Stimulated activated memory B cell treated with anti-CD40 and anti-IgM and Interleukin-4, amounts not matched to agents 10 μg/mL and 1 μg/mL and 100 μg/mL, for 72 hours (primary cell): ENCODE results near the gene ARHGAP12.

Source experiments
- ATAC-seq: fragments of 150-1000 bp; cut with Tn5 transposase; 2 replicates; pipeline ENCODE4 v1.10.0; 2021
- H3K27ac Mint-ChIP-seq: one replicate; pipeline ENCODE4 v1.8.0; 2022; ENCODE audit warnings: mild to moderate bottlenecking, mixed read lengths
- H3K27me3 Mint-ChIP-seq: one replicate; pipeline ENCODE4 v1.8.0; 2022; ENCODE audit warnings: mixed read lengths
- H3K36me3 Mint-ChIP-seq: one replicate; pipeline ENCODE4 v1.8.0; 2022; ENCODE audit warnings: mixed read lengths
- H3K4me1 Mint-ChIP-seq: one replicate; pipeline ENCODE4 v1.8.0; 2022; ENCODE audit warnings: mixed read lengths
- H3K4me3 Mint-ChIP-seq: one replicate; pipeline ENCODE4 v1.8.0; 2022; ENCODE audit warnings: mild to moderate bottlenecking, moderate library complexity, mixed read lengths
- H3K9me3 Mint-ChIP-seq: one replicate; pipeline ENCODE4 v1.8.0; 2022; ENCODE audit warnings: mixed read lengths

ARHGAP12 gene

GRCh38 chr10:31954410-31955191 lies 26.0 kb upstream of the ARHGAP12 start:
- Mint-ChIP-seq H3K27me3 (no peaks in the 10 kb centered on the region), H3K4me3 (no peak overlapping the region), H3K4me1 (no peaks in the 10 kb centered on the region), H3K36me3 (peaks cover 24% of the 10 kb centered on the region), H3K27ac (no peak overlapping the region), H3K9me3 (peaks cover 16% of the 10 kb centered on the region)
- ATAC-seq, result no peak

- H3K36me3 Mint-ChIP-seq, result peaks cover 24% of the 10 kb centered on the region
- no peak overlapping the region for H3K27ac Mint-ChIP-seq
- H3K4me3 Mint-ChIP-seq, result no peak overlapping the region
- H3K9me3 Mint-ChIP-seq, result peaks cover 16% of the 10 kb centered on the region
- no peaks in the 10 kb centered on the region for H3K4me1 Mint-ChIP-seq
- no peaks in the 10 kb centered on the region for H3K27me3 Mint-ChIP-seq
- no peak for ATAC-seq
These were observed 24.8 kb upstream of the ARHGAP12 start for GRCh38 chr10:31953480-31953879.

DNA sequence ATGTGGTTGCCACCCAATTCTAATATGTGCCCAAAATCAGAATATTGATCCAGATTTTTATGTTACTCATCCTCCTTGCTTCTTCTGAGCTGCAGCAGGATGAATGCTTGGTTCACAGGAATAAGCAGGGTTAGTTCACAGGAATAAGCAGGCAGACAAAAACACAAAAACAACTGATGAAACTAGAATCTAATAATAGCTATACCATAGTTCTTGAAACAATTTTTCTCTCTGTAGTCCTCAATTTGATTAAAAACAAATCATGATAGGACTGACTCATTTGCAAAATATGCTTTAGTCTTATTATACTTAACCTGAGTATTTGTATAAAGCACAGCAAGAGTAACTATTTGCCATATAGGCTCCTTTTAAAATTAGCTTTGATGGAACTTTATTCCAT lies 24.4 kb upstream of the ARHGAP12 start:
- Mint-ChIP-seq H3K4me1 (no peaks in the 10 kb centered on the region), H3K36me3 (peaks cover 24% of the 10 kb centered on the region), H3K27ac (no peak overlapping the region), H3K27me3 (no peaks in the 10 kb centered on the region), H3K4me3 (no peak overlapping the region), H3K9me3 (peaks cover 16% of the 10 kb centered on the region)
- ATAC-seq, result no peak

- ATAC-seq, result no peak
- no peaks in the 10 kb centered on the region for H3K27me3 Mint-ChIP-seq
- no peak overlapping the region for H3K27ac Mint-ChIP-seq
- H3K4me3 Mint-ChIP-seq, result no peak overlapping the region
- H3K9me3 Mint-ChIP-seq, result peaks cover 16% of the 10 kb centered on the region
- H3K36me3 Mint-ChIP-seq, result peaks cover 24% of the 10 kb centered on the region
- H3K4me1 Mint-ChIP-seq, result no peaks in the 10 kb centered on the region
These were observed 23.4 kb upstream of the ARHGAP12 start for GRCh38 chr10:31952066-31952465.

DNA sequence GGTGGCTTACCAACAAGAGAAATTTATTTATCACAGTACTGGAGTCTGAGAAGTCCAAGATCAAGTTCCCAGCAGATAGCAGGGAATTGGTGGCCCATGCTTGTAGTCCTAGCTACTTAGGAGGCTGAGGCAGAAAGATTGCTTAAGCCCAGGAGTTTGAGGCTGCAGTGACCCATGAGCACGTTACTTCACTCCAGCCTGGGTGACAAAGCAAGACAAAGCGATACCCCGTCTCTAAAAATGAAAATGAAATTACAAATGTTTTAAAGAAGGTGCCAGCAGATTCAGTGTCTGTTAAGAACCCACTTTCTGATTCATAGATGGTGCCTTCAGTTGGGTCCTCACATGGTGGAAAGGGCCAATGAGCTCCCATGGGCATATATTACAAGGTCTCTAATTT lies 20.6 kb upstream of the ARHGAP12 start:
- Mint-ChIP-seq H3K4me3 (no peak overlapping the region), H3K9me3 (peaks cover 9% of the 10 kb centered on the region), H3K27me3 (no peaks in the 10 kb centered on the region), H3K27ac (no peak overlapping the region), H3K36me3 (peaks cover 13% of the 10 kb centered on the region), H3K4me1 (peaks cover 5% of the 10 kb centered on the region)
- ATAC-seq, result no peak

DNA sequence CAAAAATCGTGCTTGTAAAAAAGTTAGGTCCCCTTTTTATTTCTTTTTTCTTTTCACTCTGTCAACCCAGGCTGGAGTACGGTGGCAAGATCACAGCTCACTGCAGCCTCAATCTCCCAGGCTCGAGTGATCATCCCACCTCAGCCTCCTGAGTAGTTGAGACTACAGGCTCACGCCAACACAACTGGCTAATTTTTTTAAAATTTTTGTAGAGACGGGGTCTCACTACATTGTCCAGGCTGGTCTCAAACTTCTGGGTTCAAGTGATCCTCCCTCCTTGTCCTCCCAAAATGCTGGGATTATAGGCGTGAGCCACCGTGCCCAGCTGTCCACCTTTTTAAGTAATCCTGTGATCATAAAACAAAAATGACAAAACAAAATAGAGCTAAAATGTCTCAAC lies 19.4 kb upstream of the ARHGAP12 start:
- ATAC-seq, result no peak
- no peak overlapping the region for H3K27ac Mint-ChIP-seq

GRCh38 chr10:31947144-31947926 lies 18.7 kb upstream of the ARHGAP12 start:
- no peaks in the 10 kb centered on the region for H3K27me3 Mint-ChIP-seq
- H3K27ac Mint-ChIP-seq, result no peak overlapping the region
- ATAC-seq, result no peak
- H3K9me3 Mint-ChIP-seq, result peaks cover 3% of the 10 kb centered on the region
- no peak overlapping the region for H3K4me3 Mint-ChIP-seq
- H3K4me1 Mint-ChIP-seq, result peaks cover 5% of the 10 kb centered on the region
- H3K36me3 Mint-ChIP-seq, result peaks cover 6% of the 10 kb centered on the region

More for the DNA sequence above, 19.4 kb upstream of the ARHGAP12 start:
- Mint-ChIP-seq H3K4me1 (peaks cover 5% of the 10 kb centered on the region), H3K4me3 (no peak overlapping the region), H3K9me3 (peaks cover 3% of the 10 kb centered on the region), H3K27me3 (no peaks in the 10 kb centered on the region), H3K36me3 (peaks cover 6% of the 10 kb centered on the region)

- Mint-ChIP-seq H3K36me3 (no peaks in the 10 kb centered on the region), H3K9me3 (no peaks in the 10 kb centered on the region), H3K27me3 (no peaks in the 10 kb centered on the region), H3K27ac (no peak overlapping the region), H3K4me3 (no peak overlapping the region), H3K4me1 (peaks cover 16% of the 10 kb centered on the region)
- ATAC-seq, result no peak
These were observed 16.8 kb upstream of the ARHGAP12 start for GRCh38 chr10:31945392-31945791.

DNA sequence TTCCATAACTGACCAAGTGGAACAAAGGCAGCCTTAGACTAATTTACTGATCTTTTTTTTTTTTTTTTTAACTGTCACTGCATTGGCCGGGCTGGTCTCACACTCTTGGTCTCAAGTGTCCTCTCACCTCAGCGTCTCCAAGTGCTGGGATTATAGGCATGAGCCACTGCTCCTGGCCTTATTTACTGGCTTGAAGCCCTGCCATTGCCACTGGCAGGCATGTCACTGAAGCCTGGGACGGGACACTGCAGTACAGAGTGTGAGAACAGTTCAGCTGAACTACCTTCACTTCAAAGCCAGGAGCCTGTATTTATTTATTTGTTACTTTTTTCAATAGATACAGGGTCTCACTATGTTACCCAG lies 15.4 kb upstream of the ARHGAP12 start:
- H3K27ac Mint-ChIP-seq, result no peak overlapping the region
- no peaks in the 10 kb centered on the region for H3K27me3 Mint-ChIP-seq
- H3K4me3 Mint-ChIP-seq, result no peak overlapping the region
- H3K36me3 Mint-ChIP-seq, result no peaks in the 10 kb centered on the region
- no peaks in the 10 kb centered on the region for H3K9me3 Mint-ChIP-seq
- no peak for ATAC-seq
- H3K4me1 Mint-ChIP-seq, result peaks cover 24% of the 10 kb centered on the region

GRCh38 chr10:31942892-31943291 lies 14.3 kb upstream of the ARHGAP12 start:
- H3K27ac Mint-ChIP-seq, result no peak overlapping the region
- no peak for ATAC-seq
- H3K4me3 Mint-ChIP-seq, result no peak overlapping the region
- no peaks in the 10 kb centered on the region for H3K27me3 Mint-ChIP-seq
- H3K9me3 Mint-ChIP-seq, result no peaks in the 10 kb centered on the region
- peaks cover 24% of the 10 kb centered on the region for H3K4me1 Mint-ChIP-seq
- H3K36me3 Mint-ChIP-seq, result no peaks in the 10 kb centered on the region

DNA sequence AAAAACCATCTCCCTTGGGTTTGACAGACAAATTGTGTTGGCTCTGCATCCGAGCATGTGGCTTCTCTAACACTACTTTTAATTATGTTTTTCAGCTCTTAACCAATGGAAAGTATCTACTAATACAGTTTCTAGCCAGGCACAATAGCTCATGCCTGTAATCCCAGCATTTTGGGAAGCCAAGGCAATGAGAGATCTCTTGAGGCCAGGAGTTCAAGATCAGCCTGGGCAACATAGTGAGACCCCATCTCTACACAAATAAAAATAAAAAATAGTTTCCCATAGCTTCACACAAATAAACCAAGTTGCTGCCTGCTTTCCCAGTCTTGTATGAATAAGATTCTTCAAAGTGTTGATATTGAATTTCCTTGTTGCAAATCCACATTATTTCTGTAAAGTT lies 13.8 kb upstream of the ARHGAP12 start:
- Mint-ChIP-seq H3K9me3 (no peaks in the 10 kb centered on the region), H3K27ac (no peak overlapping the region), H3K4me3 (no peak overlapping the region), H3K4me1 (peaks cover 24% of the 10 kb centered on the region), H3K27me3 (no peaks in the 10 kb centered on the region), H3K36me3 (no peaks in the 10 kb centered on the region)
- no peak for ATAC-seq

GRCh38 chr10:31940839-31941653 lies 12.4 kb upstream of the ARHGAP12 start:
- no peak overlapping the region for H3K27ac Mint-ChIP-seq
- no peaks in the 10 kb centered on the region for H3K27me3 Mint-ChIP-seq
- no peaks in the 10 kb centered on the region for H3K36me3 Mint-ChIP-seq
- H3K9me3 Mint-ChIP-seq, result no peaks in the 10 kb centered on the region
- peaks cover 24% of the 10 kb centered on the region for H3K4me1 Mint-ChIP-seq
- H3K4me3 Mint-ChIP-seq, result no peak overlapping the region
- ATAC-seq, result no peak

GRCh38 chr10:31939797-31940708 lies 11.4 kb upstream of the ARHGAP12 start:
- Mint-ChIP-seq H3K9me3 (no peaks in the 10 kb centered on the region), H3K27ac (no peak overlapping the region), H3K36me3 (no peaks in the 10 kb centered on the region), H3K4me3 (no peak overlapping the region), H3K27me3 (no peaks in the 10 kb centered on the region), H3K4me1 (peaks cover 24% of the 10 kb centered on the region)
- no peak for ATAC-seq

DNA sequence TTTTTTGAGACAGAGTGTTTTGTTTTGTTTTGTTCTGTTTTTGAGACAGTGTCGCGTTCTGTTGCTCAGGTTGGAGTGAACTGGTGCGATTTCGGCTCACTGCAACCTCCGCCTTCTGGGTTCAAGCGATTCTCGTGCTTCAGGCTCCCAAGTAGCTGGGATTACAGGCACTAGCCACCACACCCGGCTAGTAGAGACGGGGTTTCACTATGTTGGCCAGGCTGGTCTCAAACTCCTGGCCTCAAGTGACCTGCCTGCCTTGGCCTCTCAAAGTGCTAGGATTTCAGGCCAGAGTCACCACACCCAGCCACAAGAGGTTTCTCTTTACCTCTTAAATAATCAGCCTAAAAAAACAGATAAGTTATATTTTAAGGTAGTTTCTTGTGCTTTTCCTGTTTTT lies 8.7 kb upstream of the ARHGAP12 start:
- Mint-ChIP-seq H3K9me3 (no peaks in the 10 kb centered on the region), H3K36me3 (no peaks in the 10 kb centered on the region), H3K27ac (no peak overlapping the region), H3K4me3 (no peak overlapping the region), H3K27me3 (no peaks in the 10 kb centered on the region), H3K4me1 (peaks cover 20% of the 10 kb centered on the region)
- ATAC-seq, result no peak
